Activated naive CD4-positive, alpha-beta T cell (primary cell): Measurements from ENCODE around the gene NRM.

ENCODE experiments used
- DNase-seq, 4 experiments: peaks; one replicate each; lab custom pipeline; 2025; lab: John Stamatoyannopoulos, UW

NRM gene

DNA sequence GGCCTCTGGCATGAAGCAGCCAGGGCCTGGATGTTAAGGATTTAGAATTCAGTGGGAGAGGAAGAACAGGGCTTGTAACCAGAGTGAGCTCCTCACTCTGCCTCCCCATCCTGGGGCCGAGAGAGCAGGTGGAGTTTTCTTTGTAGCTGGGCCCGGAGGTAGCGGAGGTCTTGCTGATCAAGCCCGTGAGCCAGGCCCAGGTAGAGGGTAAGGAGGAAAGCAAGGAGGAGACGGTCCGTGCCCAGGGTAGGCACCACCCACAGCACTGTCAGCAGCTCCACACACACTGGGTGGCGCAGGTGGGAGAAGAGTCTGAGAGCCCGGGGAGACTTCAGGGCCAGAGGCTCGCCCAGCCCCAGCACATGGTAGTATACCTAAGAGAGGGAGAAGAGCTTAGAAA is 2.2 kb downstream of the NRM start:
- DNase-seq, result no peak

DNA sequence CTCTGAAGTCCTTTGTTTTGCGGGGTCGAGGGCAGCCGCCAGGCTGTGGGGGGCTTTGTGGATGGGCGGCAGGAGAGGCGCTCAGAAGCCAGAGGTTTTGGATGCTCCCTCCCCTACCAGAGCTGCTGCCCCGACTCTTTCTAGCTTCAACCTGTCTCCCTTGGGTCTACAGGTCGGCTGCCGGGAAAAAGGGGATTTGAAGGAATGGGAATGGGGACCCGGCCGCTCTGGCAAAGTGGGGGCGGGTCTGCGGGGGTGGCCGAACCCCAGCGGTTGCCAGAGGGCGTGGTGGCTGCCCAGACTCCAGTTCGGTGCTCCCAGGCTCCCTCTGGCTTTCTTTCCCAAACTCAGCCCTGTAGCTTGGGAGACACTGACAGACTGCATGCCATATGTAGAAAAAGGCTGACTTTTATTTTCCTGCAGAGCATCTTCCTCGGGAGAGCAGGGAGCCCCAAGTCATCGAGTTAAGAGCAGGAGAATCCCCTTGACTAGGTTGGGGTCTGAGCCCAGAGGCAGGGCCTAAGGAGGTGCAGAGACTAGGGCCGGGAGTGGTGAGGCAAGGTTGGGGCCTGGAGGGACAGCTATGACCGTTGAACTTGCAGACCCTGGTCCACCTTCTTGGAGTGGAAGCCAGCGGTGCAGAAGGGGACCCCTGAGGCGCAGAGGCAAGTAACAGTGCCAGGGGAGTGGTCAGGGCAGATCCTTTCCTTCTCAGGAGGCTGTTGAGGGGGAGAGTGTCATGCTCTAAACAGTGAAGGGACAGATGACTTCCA is 2.9 kb downstream of the NRM start:
- no peak for DNase-seq

DNA sequence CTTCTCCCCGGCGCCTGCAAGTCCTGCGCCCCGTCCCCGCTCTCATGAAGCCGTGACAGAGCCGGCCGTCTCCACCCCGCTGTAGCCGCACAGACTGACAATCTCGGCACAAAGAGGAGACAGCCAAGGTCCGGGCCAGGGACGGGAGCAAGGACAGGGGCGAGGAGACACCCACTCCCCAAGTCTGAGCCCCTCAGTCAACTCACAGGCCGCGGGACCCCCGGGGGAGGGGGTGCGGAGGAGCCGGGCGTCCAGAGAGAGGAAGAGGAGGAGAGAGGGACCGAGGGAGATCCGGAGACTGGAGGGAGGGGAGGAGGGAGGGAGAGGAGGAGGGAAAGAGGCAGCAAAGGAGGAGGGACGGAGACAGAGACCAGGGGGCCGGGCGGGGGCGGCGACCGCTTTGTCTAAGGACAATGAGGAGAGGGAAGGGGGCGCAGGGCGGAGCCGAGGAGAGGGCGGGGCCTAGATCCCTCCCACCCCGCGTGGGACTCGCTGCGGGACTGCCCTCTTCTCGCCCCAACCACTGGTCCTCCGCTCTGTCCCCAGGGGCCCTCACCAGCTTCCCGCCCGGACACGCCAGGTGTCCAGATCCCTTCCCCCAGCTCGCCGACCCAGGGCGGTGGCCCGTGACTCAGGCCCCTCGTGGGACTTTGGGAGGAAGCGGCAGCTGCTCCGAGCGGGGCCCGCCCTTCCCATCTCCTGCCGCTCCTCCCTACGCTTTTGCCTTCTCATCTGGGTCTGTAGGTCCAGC is 3.7 kb downstream of the NRM start:
- peak in 3 of 4 experiments; percentile 37 to 62 (median 47) for DNase-seq

DNA sequence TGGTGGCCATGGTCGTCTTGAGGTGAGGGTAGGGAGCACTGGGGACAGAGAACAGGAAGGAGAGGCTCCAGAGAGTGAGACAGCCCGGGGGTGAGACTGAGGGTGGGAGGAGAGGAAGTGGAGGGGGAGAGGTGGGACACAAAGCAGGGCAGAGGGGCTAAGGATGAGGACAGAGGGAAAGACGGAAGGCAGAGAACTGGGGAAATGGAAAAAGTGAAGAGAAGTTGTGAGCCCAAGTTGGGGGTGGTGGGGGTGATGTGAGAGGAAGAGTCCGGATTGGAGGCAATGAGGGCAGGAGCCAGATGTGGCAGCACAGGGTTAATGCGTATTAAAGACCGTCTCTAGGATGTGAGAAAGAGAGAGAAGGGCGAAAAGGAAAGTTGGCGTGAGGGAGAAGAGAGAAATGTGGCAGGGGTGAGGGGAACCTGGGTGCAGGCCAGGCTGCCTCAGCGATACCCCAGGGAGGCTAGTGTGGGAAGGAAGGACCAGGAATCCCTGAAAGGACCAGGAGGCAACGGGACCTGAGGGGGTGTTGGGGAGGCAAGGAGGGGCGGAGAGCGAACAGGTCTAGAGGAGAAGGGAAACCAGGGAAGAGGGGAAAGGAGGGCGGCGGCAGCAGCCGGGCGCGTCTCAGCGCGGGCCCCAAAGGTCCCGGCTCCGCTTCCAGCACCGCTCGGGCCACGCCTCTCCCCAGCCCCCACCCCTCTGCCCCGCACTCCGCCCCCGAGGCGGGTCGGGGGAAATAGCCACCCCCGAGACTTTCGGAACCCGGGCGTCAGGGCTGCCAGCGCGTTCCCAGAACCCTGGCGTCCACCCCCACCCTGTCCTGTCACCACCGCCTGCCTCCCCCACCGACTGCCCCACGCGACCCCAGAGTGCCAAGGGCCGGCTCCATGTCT is 4.5 kb downstream of the NRM start, which contains the start of gene PPP1R18:
Gene PPP1R18, minus strand, starts transcription at position 637 of the 899 bp plus-strand sequence. Its CDS starts 627 bp downstream, at position 10.
- DNase-seq, result peak; percentile 33 to 82 (median 58)

DNA sequence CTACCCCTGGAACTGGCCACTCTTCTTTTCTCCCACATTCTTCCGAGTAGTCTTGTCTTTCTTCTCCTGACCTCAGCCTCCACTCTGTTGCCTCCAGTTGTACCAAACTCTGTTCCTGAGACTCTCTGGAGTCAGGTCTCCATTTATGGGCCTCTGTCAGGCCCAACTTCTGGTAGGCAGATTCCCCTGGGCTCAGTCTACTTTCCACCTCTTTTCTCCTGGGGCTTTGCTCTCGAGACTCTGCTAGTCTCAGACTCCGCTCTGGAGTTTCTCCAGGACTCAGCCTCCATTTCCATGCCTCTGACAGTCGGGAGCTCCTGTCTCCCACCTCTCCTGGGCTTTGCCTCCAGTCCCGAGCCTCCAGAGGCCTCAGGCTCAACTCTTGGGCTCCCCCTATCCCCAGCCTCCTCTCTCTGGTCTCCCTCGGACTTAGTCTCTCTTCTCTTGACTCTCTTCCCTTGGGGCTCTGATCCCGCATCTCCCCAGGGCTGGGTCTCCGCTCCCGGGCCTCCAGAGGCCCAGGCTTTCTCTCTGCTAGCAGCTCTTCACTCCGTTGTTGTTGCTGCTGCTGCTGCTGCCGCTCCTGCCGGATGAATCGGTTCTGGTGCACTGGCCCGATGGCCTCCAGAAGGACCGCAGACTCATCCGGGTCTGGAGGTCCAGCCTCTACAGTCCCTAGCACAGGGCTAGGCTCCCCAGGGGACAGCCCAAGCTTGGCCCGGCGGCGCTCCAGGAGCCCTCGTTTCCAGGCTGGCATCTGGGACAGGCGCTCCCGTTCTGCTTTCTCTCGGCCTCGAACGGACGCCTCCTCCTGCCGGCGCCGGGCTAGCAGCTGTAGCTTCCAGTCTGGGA is 5.4 kb downstream of the NRM start:
- no peak for DNase-seq

DNA sequence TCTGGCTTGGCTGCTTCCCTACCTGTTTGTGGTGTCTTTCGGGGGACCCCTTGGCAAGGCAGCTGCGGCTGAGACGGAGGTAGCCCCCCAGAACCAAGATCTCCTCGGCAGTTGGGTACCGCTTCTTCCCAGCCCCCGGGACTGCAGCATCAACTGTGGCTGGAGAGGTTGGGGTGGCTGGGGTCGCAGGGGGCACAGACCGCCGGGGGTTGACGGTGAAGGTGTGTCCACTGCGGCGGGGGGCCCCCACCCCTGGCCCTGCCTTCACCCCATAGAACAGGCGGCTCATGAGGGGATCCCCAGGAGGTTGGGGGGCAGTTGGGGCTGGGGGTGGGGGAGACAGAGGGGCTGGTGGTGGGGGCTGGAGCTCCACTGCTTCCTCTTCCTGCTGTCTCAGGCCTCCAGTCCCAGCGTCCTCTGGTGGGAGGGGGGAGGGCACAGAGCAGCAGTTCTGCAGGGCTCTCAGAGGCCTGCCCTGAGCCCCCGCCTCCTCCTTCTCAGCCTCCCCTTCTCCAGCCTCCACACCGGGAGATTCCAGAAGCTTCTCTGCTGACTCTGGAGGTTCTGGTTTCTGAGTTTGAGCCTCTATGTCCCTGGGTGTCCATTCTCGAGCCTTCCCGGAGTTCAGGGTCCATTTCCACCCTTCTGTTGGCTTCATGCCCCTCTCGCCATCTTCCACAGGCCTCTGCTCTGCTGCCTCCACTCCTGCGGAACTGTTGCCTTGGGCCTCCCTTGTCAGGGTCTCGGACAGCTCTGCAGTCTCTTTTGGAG is 6.2 kb downstream of the NRM start:
- DNase-seq, result peak in 2 of 4 experiments; percentile 22 to 41

DNA sequence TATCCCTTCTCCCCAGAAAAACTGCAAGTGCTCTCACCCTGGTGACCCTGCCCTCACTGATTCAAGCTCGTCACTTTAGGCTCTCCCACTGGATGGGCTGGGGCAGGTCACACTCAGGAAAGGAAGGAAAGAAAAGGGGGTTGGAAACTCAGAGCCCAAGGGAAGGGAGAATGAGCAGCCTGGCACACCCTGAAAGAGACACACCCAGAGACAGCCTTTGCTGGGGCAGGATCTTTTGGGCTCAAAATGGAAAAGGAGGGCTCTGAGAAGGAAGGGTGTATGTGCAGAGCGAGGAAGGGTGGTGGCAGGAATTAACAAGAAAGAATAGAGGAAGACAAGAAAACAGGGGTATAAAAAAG is 6.8 kb downstream of the NRM start:
- no peak for DNase-seq

DNA sequence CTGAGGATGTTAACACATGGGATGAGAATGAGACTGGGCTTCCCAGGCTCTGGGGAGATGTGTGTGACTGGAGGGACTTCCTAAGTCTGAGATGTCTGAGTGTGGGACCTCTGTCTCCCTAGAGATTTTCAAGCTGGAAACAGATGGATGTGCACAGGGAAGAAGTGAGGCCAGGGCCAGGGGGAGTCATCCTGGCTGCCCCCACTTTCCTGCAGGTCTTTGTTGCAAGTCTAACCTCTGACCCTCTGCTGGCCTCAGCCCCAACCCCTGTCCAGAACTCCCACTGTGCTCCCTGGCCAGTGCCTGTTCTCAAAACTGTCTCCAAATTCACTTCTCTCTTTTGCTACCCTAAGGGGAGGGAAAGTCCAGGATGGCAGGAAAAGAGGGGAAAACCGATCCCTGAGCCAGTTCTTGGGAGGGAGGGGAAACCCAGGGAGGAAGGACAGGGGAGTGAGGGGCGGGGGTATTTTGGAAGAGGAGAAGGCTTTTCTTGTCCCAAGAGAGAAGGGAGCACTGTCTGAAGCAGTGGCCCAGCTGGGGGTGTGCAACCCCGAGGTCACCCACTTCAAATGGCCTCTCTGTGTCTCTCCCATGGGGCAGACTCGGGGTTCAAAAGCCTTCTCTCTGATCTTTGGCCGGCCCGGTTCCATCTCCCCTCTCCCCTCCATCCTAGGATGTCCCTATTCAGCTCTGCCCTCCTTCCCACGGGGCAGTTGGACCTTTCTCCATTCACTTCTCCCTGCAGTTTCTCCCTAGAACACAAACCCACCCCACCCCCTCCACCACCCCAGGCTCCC is 7.4 kb downstream of the NRM start:
- DNase-seq, result no peak

DNA sequence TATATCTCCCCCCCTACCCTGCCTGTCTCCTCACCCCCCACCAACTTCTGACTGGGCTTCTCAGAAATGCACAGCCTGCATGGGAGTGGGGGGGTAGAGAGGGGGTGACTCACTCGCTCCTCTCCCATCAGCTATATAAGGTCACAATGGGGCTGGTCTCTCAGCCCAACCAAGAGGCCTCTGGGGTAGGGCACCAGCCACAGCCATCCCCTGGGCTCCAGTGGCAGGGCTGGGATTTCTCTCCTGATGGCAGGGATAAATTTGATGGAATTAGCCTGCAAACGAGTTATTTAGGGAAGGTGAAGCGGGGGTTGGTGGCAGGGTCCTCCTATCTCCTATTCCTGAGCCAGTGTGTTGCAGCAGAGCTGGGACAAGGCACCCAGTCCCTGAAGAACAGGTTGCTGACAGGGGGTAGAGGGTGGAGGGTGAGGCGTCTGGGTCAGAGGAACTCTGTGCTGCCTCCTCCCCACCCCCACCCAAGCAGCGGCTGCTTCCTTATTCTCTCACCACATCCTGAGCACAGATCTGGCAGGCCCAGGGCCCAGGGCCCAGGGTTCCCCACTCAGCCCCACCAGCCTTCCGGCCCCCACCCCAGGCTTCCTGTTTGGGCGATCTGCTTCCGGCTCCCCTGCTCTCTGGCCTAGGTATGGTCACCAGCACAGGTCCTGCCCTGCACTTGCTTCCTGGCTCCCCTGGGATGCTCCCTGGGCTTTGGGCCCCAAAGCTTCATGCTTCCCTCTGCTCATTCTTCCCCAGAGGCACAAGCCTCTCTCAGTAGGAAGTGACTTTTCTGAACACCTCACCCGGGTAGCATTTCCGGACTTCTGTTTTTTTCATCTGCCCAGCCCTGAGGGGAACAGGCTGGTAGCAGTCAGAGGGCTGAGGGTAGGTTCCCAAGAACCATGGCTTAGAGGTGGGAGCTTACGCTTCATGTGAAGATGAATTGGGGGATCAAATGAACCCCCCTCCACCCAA is 8.4 kb downstream of the NRM start:
- peak; percentile 35 to 85 (median 64) for DNase-seq

DNA sequence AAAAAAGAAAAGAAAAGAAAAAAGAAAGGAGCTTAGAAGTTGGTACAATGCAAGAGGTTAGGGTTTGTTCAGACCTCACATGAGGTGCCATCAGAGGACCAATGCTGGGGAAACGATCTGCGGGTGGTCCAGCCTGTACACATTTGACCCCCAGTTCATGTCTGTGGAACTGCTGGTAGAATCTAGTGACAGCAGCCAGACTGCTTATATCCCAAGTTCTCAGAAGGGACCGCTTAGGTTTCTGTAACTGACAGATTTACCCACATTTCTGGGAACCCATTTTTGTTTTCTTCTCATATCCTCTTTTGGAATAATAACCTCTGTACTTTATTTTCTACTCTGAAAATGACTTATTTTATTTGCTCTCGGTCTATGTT is 9.0 kb downstream of the NRM start:
- DNase-seq, result no peak

DNA sequence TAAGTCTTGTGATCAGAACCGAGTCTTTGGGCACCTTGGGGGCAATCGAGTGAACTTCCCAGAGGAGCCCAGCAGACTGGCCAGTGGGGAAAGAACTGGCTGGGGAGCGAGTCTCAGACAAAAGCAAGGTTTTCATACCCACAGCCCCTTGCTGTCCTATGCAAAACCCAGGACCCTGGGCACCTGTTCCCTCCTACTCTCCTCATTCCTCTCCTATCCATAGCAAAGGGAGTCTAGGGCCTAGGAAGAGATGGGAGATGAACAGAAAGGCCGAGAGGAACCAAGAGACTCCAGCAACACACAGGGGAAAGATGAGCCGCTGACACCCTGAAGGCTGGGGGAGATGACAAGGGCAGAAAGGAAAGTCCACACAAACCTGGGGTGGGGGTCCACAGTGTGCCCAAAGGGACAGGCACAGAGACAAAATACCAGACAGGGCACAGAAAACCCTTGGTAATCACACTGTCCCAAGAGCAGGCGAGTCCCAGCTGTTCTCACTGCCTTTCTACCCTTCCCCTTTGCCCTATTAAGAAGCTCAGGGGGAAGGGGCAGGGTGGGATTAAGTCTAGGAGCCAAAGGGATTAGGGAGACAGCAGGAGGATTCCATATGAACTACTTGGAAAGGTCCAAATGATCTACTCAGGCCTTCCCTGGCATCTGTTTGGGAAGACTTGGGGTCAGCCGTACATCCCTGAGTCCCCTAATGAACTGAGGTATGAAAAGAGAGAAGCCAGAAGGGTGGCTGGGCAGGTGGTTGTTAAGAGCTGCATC is 10.8 kb downstream of the NRM start:
- DNase-seq, result no peak

DNA sequence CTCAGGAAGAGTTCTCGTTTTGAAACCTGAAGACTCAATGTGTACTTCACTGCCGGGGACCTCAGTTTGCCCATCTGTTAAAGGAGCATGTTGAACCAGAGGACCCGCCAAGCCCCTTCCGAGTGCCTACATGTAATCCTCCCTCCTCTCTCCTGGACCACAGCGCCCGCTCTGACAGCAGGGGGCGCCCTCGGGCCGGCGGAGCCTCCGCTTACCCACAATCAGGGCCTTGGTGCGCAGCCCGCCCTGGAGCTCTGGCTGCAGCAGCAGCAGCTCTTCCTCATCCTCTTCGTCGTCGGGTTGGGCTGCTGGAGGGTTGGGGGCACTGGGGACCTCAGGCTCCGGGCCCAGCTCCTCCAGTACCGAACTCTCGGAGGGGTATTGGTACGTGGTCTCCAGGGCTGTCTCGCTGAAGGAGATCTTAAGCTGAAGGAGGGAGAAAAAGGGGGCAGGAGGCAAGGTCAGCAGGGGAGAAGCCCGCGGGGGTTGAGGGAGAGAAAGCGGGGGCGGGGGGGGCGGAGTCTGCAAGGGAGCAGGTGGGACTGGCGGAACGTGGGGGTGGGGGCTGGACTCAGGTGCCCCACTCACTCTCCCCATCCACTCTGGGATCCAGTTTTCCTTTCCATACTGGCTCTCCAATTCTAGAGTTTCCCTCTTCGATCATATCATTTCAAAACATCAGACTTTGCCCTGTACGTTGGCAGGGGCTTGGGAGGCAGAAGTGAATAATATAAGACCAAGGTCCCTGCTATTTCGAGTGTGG is 11.6 kb downstream of the NRM start:
- peak; percentile 77 to 95 (median 93) for DNase-seq

DNA sequence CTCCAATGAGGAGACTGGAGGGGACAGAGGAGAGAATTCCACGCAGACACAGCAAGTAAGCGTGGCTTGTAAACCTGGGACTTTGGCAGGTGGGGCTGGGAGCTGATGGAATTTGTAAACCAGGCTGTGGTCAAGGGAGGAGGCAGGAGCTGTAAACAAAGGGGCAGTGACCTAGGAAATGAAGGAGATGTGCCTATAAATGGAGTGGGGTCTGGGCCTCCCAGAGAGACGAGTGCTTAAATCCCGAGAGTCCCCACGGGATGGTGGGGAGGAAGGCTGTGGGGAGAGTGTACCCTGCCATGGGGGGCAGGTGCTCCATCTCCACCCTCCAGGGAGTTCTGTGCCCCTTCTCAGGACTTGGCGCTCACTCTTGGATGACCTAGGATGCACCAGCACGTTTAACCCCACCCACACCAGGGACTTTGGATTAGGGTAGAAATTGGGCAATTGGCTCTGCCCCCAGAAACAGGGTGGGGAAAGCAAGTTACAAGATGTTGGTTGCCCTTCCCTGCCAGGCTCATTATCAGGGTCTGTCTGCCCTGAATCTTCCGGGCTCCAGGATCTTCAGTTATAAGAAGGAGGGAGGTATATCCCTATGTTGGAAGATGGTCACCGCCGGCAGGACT is 14.0 kb downstream of the NRM start:
- no peak for DNase-seq

DNA sequence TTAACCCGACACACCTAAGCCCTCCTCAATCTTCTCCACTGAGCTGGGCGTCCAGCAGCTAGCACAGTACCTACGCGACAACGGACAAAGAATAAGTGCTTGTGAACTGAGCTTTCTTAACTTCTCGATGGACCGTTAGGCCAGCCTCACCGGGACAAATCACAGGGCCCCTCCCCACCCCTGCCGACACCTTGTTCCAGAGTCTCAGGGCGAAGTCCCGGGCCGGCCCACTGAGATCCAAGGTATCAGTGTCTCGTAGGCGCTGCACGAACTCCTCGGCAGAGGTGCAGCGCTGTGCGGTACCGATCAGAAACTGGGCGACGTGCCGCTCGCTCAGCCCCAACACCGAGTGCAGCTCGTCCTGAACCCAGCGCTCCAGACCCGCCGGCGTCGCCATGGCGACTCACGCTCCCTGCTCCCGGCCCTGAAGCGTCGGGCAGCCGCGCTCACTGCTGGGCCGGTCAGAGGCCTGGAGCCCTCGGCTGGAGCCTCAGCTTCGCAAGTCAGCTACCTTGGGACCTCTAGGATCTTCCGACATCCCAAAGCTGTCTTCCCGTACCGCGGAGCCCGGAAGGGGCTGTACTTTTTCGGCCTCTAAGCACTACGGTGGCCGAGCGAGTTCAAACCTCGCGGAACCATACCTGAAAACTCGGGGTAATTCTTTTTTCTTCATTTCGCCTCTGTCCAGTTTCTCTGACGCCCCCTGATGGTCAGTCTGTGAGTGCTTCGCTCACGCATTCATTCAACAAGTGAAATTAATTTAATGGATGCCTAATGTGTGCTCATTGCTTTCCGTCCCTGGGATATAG is 18.1 kb downstream of the NRM start, which contains the start of gene DHX16:
Gene DHX16, minus strand, starts transcription at position 562 of the 809 bp plus-strand sequence. Its CDS starts 165 bp downstream, at position 397.
- peak; percentile 60 to 78 (median 70) for DNase-seq

DNA sequence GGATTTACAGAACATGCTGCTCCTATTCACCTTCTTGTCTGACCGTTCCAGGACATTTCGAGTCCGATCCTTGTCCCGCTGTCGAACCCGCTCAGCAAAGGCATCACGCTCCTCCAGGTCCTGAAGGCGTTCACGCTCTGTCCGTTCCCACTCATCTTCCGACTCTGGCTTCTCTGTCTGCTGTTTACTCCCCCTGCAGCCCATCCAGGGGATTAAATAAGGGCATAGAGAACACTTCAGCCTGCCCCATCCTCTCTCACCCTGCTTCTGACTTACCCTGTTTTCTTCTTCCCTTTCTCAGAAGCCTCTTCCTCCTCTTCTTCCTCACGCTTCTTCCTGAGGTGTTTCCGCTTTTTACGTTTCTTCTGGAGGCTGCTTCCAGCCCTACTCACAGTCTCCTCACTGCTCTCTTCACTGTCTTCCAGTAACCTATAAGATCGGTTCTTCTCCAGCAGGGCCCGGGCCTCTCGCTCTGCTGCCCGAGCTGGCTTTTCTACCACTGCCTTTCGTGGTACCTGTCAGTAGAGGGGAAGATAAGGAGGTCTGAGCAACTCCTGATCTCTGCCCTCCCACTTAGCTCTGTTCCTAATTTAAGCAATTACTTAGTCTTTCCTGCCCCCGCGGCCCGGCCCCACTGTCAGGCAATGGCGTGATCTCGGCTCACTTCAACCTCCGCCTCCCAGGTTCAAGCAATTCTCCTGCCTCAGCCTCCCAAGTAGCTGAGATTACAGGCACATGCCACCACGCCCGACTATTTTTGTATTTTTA is 19.8 kb downstream of the NRM start:
- no peak for DNase-seq
